H9 (cell line): ENCODE measurements around the gene TMEM266. TPM values are rescaled to one million over a fixed set of nuclear protein-coding genes. Genes with fewer than 3 reads are reported as not detected.

Experiments used
- DNase-seq: peaks from one replicate; pipeline ENCODE4 v3.0.0-alpha.2; 2017
- H2AFZ ChIP-seq: one replicate; pipeline ENCODE4 v1.6.1; 2013; ENCODE audit warnings: mild to moderate bottlenecking, low read length, control low read depth, moderate library complexity
- H2AK5ac ChIP-seq: 2 replicates; pipeline ENCODE4 v1.6.1; 2013; ENCODE audit warnings: low read length, control low read depth, mixed read lengths; ENCODE audit not compliant: insufficient read length
- H2BK120ac ChIP-seq: one replicate; pipeline ENCODE4 v1.6.1; 2013; ENCODE audit warnings: low read depth, mild to moderate bottlenecking, low read length, control low read depth, inconsistent platforms; ENCODE audit not compliant: poor library complexity, severe bottlenecking
- H2BK12ac ChIP-seq: 2 replicates; pipeline ENCODE4 v1.6.1; 2013; ENCODE audit warnings: low read length, control low read depth, mixed read lengths, low read depth; ENCODE audit not compliant: insufficient read length
- H2BK15ac ChIP-seq: 2 replicates; pipeline ENCODE4 v1.6.1; 2013; ENCODE audit warnings: low read depth, low read length, control low read depth
- H2BK20ac ChIP-seq: one replicate; pipeline ENCODE4 v1.6.1; 2013; ENCODE audit warnings: low read depth, mild to moderate bottlenecking, low read length, control low read depth, inconsistent platforms; ENCODE audit not compliant: poor library complexity, severe bottlenecking
- H2BK5ac ChIP-seq: 2 replicates; pipeline ENCODE4 v1.6.1; 2013; ENCODE audit warnings: low read length, control low read depth, mixed read lengths; ENCODE audit not compliant: insufficient read length
- H3K14ac ChIP-seq: 2 replicates; pipeline ENCODE4 v1.6.1; 2013; ENCODE audit warnings: low read length, control low read depth; ENCODE audit not compliant: insufficient read depth
- H3K18ac ChIP-seq: 2 replicates; pipeline ENCODE4 v1.6.1; 2013; ENCODE audit warnings: low read depth, mild to moderate bottlenecking, mixed read lengths, low read length, control low read depth; ENCODE audit not compliant: insufficient read length
- H3K23ac ChIP-seq: 2 replicates; pipeline ENCODE4 v1.6.1; 2013; ENCODE audit warnings: low read length, control low read depth, mixed read lengths, low read depth; ENCODE audit not compliant: insufficient read length
- H3K23me2 ChIP-seq: 2 replicates; pipeline ENCODE4 v1.6.1; 2013; ENCODE audit warnings: low read depth, mild to moderate bottlenecking, mixed read lengths, low read length, control low read depth; ENCODE audit not compliant: insufficient read length, poor library complexity, severe bottlenecking
- H3K27ac ChIP-seq: 2 replicates; pipeline ENCODE4 v1.5.1; 2013; ENCODE audit warnings: low read length, control low read depth, mixed read lengths, low read depth; ENCODE audit not compliant: insufficient read length
- H3K27me3 ChIP-seq: 2 replicates; pipeline ENCODE4 v1.6.1; 2013; ENCODE audit warnings: low read length, control low read depth, inconsistent platforms; ENCODE audit not compliant: insufficient read depth
- H3K4ac ChIP-seq: 2 replicates; pipeline ENCODE4 v1.6.1; 2013; ENCODE audit warnings: low read depth, mild to moderate bottlenecking, control low read depth, inconsistent platforms, low read length, moderate library complexity
- H3K4me1 ChIP-seq: 2 replicates; pipeline ENCODE4 v1.6.1; 2013; ENCODE audit warnings: low read length, control low read depth, inconsistent platforms; ENCODE audit not compliant: insufficient read depth
- H3K4me2 ChIP-seq: 2 replicates; pipeline ENCODE4 v1.6.1; 2013; ENCODE audit warnings: low read length, control low read depth, mixed read lengths; ENCODE audit not compliant: insufficient read length, insufficient read depth
- H3K56ac ChIP-seq: 2 replicates; pipeline ENCODE4 v1.6.1; 2013; ENCODE audit warnings: low read depth, mild to moderate bottlenecking, mixed read lengths, low read length, control low read depth; ENCODE audit not compliant: insufficient read length
- H3K79me1 ChIP-seq: 2 replicates; pipeline ENCODE4 v1.6.1; 2013; ENCODE audit warnings: low read depth, mild to moderate bottlenecking, moderate library complexity, low read length, control low read depth, inconsistent platforms; ENCODE audit not compliant: insufficient read depth, poor library complexity, severe bottlenecking
- H3K79me2 ChIP-seq: 2 replicates; pipeline ENCODE4 v1.6.1; 2013; ENCODE audit warnings: low read length, control low read depth, inconsistent platforms; ENCODE audit not compliant: insufficient read depth
- H3K9ac ChIP-seq: 2 replicates; pipeline ENCODE4 v1.6.1; 2013; ENCODE audit warnings: low read length, control low read depth, mixed read lengths; ENCODE audit not compliant: insufficient read length; ENCODE audit errors: extremely low read depth
- H3K9me3 ChIP-seq: one replicate; pipeline ENCODE4 v1.6.1; 2013; ENCODE audit warnings: low read depth, low read length, inconsistent platforms; ENCODE audit not compliant: control insufficient read depth
- H3T11ph ChIP-seq: one replicate; pipeline ENCODE4 v1.6.1; 2013; ENCODE audit warnings: mild to moderate bottlenecking, low read length, control low read depth, inconsistent platforms
- H4K20me1 ChIP-seq: one replicate; pipeline ENCODE4 v1.6.1; 2013; ENCODE audit not compliant: control insufficient read depth, insufficient read length, insufficient read depth
- H4K5ac ChIP-seq: 2 replicates; pipeline ENCODE4 v1.6.1; 2013; ENCODE audit warnings: low read depth, mild to moderate bottlenecking, mixed read lengths, low read length, control low read depth; ENCODE audit not compliant: insufficient read length
- H4K8ac ChIP-seq: replicated peaks from 2 replicates; pipeline ENCODE4 v1.6.1; 2013; ENCODE audit warnings: low read length, control low read depth, mixed read lengths, low read depth; ENCODE audit not compliant: insufficient read length
- H4K91ac ChIP-seq: 2 replicates; pipeline ENCODE4 v1.6.1; 2013; ENCODE audit warnings: low read depth, mild to moderate bottlenecking, moderate library complexity, mixed read lengths, low read length, control low read depth; ENCODE audit not compliant: insufficient read length
- H3K27ac Mint-ChIP-seq, 3 experiments: 2 replicates in 2 of 3; 3 replicates in 1 of 3; pipeline ENCODE4 v1.8.0; 2020 to 2021; ENCODE audit warnings: mixed read lengths in 3 of 3, mild to moderate bottlenecking in 1 of 3, moderate library complexity in 1 of 3
- H3K27me3 Mint-ChIP-seq: 2 replicates; pipeline ENCODE4 v1.8.0; 2021; ENCODE audit warnings: low read depth, mild to moderate bottlenecking, moderate library complexity, mixed read lengths
- H3K36me3 Mint-ChIP-seq, 3 experiments: 2 replicates in 2 of 3; 3 replicates in 1 of 3; pipeline ENCODE4 v1.8.0; 2020 to 2021; ENCODE audit warnings: low read depth in 3 of 3, mixed read lengths in 3 of 3; ENCODE audit not compliant: insufficient read depth in 1 of 3
- H3K4me1 Mint-ChIP-seq, 2 experiments: 2 replicates each; pipeline ENCODE4 v1.8.0; 2020; ENCODE audit warnings: mixed read lengths in 2 of 2
- H3K4me3 Mint-ChIP-seq, 2 experiments: 2 replicates in 1 of 2; 3 replicates in 1 of 2; pipeline ENCODE4 v1.8.0; 2020 to 2021; ENCODE audit warnings: mild to moderate bottlenecking in 2 of 2, mixed read lengths in 2 of 2, moderate library complexity in 1 of 2
- H3K9me3 Mint-ChIP-seq, 2 experiments: 2 replicates in 1 of 2; 3 replicates in 1 of 2; pipeline ENCODE4 v1.8.0; 2020; ENCODE audit warnings: mild to moderate bottlenecking in 2 of 2, mixed read lengths in 2 of 2, moderate library complexity in 1 of 2
- WGBS: extraction: QIAGEN DNeasy Blood & Tissue Kit; methylation state at CpG from one replicate; pipeline ENCODE4 v1.1.7; 2013; ENCODE audit warnings: missing lambda C conversion rate, low lambda C conversion rate, mixed read lengths; ENCODE audit not compliant: insufficient read length; ENCODE audit errors: extremely low coverage; 5-methylcytosine and 5-hydroxymethylcytosine counted together
- total RNA-seq: library from RNA; stranded (reverse); gene quantifications from 2 replicates; pipeline ENCODE4 v1.2.1, GENCODE V29; 2021
- TF ChIP-seq, protein P1 (sequence below): fragments of 200-600 bp; sonication (generic); conservative IDR thresholded peaks from 3 replicates; pipeline ENCODE4 v1.8.0; 2021; ENCODE audit warnings: antibody characterized with exemption, mild to moderate bottlenecking

TMEM266 gene
- total RNA-seq, 1 experiment from 2014 or later = 0.81 TPM

DNA sequence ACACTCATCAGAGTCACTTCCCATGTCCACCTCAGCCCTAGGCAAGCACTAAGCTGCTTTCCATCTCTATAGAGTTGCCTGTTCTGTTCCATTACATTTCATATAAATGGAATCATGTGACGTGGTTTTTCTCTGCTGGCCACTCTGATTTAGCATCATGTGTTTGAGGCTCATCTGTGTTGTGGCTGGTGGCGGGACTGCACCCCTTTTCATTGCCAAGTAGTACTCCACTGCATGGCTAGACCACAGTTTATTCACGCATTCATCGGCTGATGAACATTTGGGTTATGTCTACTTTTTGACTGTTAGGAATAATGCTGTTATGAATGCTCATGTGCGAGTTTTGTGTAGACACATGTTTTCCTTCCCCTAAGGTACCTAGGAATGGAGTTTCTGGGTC is 114.9 kb downstream of the TMEM266 start:
- peaks cover 8% of the 10 kb centered on the region for H3K27me3 Mint-ChIP-seq
- Histone ChIP-seq H3K4me2 (no peak overlapping the region), H3K23ac (no peak overlapping the region), H3K27ac (no peak overlapping the region), H3K79me2 (no peaks in the 10 kb centered on the region), H2BK120ac (no peak overlapping the region), H3K27me3 (no peaks in the 10 kb centered on the region), H3K56ac (no peak overlapping the region), H3K4ac (no peak overlapping the region), H3K9ac (no peak overlapping the region), H2AK5ac (no peak overlapping the region), H4K20me1 (no peaks in the 10 kb centered on the region), H3T11ph (no peak overlapping the region), H2BK15ac (no peak overlapping the region), H2BK5ac (no peak overlapping the region), H4K8ac (no peak overlapping the region), H3K79me1 (no peaks in the 10 kb centered on the region), H3K18ac (no peak overlapping the region), H4K5ac (no peak overlapping the region), H3K4me1 (no peaks in the 10 kb centered on the region), H2AFZ (no peak overlapping the region), H4K91ac (no peak overlapping the region), H3K23me2 (no peaks in the 10 kb centered on the region), H2BK12ac (no peak overlapping the region), H3K14ac (no peak overlapping the region), H3K9me3 (no peaks in the 10 kb centered on the region), H2BK20ac (no peak overlapping the region)
- no peaks in the 10 kb centered on the region; a peak in 1 of 5 replicates for H3K9me3 Mint-ChIP-seq
- H3K27ac Mint-ChIP-seq = no peak overlapping the region
- WGBS = no CpG with 5 or more reads among the region's 5 CpGs
- peaks cover 6% of the 10 kb centered on the region in 2 experiments for H3K4me1 Mint-ChIP-seq
- DNase-seq = no peak
- no peak overlapping the region for H3K4me3 Mint-ChIP-seq
- no peaks in the 10 kb centered on the region; a peak in 1 of 7 replicates for H3K36me3 Mint-ChIP-seq
- TF ChIP-seq, protein P1, sequence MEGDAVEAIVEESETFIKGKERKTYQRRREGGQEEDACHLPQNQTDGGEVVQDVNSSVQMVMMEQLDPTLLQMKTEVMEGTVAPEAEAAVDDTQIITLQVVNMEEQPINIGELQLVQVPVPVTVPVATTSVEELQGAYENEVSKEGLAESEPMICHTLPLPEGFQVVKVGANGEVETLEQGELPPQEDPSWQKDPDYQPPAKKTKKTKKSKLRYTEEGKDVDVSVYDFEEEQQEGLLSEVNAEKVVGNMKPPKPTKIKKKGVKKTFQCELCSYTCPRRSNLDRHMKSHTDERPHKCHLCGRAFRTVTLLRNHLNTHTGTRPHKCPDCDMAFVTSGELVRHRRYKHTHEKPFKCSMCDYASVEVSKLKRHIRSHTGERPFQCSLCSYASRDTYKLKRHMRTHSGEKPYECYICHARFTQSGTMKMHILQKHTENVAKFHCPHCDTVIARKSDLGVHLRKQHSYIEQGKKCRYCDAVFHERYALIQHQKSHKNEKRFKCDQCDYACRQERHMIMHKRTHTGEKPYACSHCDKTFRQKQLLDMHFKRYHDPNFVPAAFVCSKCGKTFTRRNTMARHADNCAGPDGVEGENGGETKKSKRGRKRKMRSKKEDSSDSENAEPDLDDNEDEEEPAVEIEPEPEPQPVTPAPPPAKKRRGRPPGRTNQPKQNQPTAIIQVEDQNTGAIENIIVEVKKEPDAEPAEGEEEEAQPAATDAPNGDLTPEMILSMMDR = no peak
